ENCODE measurements around the gene RPL14. TPM values are rescaled to one million over a fixed set of nuclear protein-coding genes. Genes with fewer than 3 reads are reported as not detected.

Gene RPL14
- total and polyA plus RNA-seq, 2 donors (not counting 3 experiments of a cell fraction or from before 2014, with no cell fraction given) = 961 to 1,947 TPM

- Histone ChIP-seq H3K36me3 (ENCODE audit: control insufficient read depth in 2 of 2, extremely low read depth in 1 of 2, insufficient read depth in 2 of 2, low read length in 2 of 2) (peaks cover 0 to 4% of the 10 kb centered on the region in 2 experiments), H3K4me1 (ENCODE audit: control insufficient read depth, extremely low read depth, insufficient read depth, low read length) (peaks cover 15% of the 10 kb centered on the region), H3K9ac (replicated peaks; ENCODE audit: extremely low read depth, insufficient read depth, low read length) (no peak overlapping the region), H3K4me2 (ENCODE audit: insufficient read depth, low read length) (no peak overlapping the region), H3K4me3 (replicated peaks in 1 of 3; ENCODE audit: insufficient read depth in 1 of 3, low read depth in 1 of 3, low read length in 3 of 3) (no peak overlapping the region), H3K9me1 (replicated peaks; ENCODE audit: control insufficient read depth, extremely low read depth, insufficient read depth, low read length) (no peaks in the 10 kb centered on the region), H2AFZ (ENCODE audit: low read depth, low read length) (no peak overlapping the region), H3K27ac (ENCODE audit: insufficient read depth, low read depth, low read length) (no peak overlapping the region), H3K79me2 (ENCODE audit: control insufficient read depth, insufficient read depth, low read length) (peaks cover 28% of the 10 kb centered on the region), H4K20me1 (replicated peaks; ENCODE audit: control insufficient read depth, extremely low read depth, insufficient read depth, low read length) (peaks cover 4% of the 10 kb centered on the region), H3K9me3 (replicated peaks; ENCODE audit: control insufficient read depth, insufficient read depth, low read length) (no peaks in the 10 kb centered on the region), H3K27me3 (ENCODE audit: control insufficient read depth in 2 of 2, insufficient read depth in 2 of 2, low read length in 2 of 2) (no peaks in the 10 kb centered on the region)
- POLR2A ChIA-PET = no interaction called here
- dilution Hi-C loops (cut with MboI; ENCODE audit: extremely low pct_ligation_motif_present, low sequenced_read_pairs) (no loop called here), intact Hi-C loops (cut with micrococcal nuclease) (loop anchor here (10.0 kb wide), 1 partner anchor 1071 kb away; the partner anchor contains the start of gene SLC25A38)
- TF ChIP-seq POLR2AphosphoS5 (IDR thresholded peaks at IDR 0.05; ENCODE audit: insufficient read depth, low read depth, low read length) (no peak), EZH2 (IDR thresholded peaks at IDR 0.05; ENCODE audit: borderline replicate concordance, low read depth, low read length, severe bottlenecking) (no peak), MYC (IDR thresholded peaks at IDR 0.05; ENCODE audit: low read depth, low read length) (no peak), GATA2 (IDR thresholded peaks at IDR 0.05; ENCODE audit: insufficient read depth, insufficient read length, low read depth, low read length) (no peak), JUN (IDR thresholded peaks at IDR 0.05; ENCODE audit: borderline replicate concordance, insufficient read depth, insufficient read length, low read depth) (no peak), POLR2A (IDR thresholded peaks at IDR 0.05; ENCODE audit: low read depth, low read length) (no peak), FOS (IDR thresholded peaks at IDR 0.05; ENCODE audit: borderline replicate concordance, insufficient read depth, low read length) (no peak), CTCF (IDR thresholded peaks at IDR 0.05; ENCODE audit: extremely low read depth in 1 of 2, insufficient read depth in 1 of 2, low read depth in 1 of 2, low read length in 2 of 2) (no peak)
- TF ChIP-seq, protein P1, sequence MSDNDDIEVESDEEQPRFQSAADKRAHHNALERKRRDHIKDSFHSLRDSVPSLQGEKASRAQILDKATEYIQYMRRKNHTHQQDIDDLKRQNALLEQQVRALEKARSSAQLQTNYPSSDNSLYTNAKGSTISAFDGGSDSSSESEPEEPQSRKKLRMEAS (IDR thresholded peaks at IDR 0.05; ENCODE audit: insufficient read depth, insufficient read length) = no peak
- FAIRE-seq (no peak), DNase-seq (ENCODE audit: low read depth, low spot score) (no peak)
- CTCF ChIA-PET = interaction anchor here (1.1 kb wide), 1 partner anchor 51 kb away, joined by 3 read pairs; the partner anchor contains the start of gene ZNF620
- no TSS peak for BruUV-seq (replicated peaks)
These were observed 1.8 kb upstream of the RPL14 start for GRCh38 chr3:40455328-40455727.
